GM23248 (cell line): ENCODE results near the gene NOL4L. TPM values are rescaled to one million over a fixed set of nuclear protein-coding genes. Genes with fewer than 3 reads are reported as not detected.

Source experiments
- DNase-seq: peaks from one replicate; pipeline ENCODE4 v3.0.0-alpha.2; 2015
- H2AFZ ChIP-seq: fragments of 200-600 bp; sonication (generic); 2 replicates; pipeline ENCODE4 v1.6.1; 2016; ENCODE audit warnings: antibody characterized with exemption
- H3F3A ChIP-seq: fragments of 200-600 bp; sonication (generic); 2 replicates; pipeline ENCODE4 v1.6.1; 2016; ENCODE audit warnings: mild to moderate bottlenecking, antibody characterized with exemption, mixed run types; ENCODE audit not compliant: insufficient read depth
- H3K27ac ChIP-seq: fragments of 200-600 bp; sonication (generic); 2 replicates; pipeline ENCODE4 v1.5.1; 2016; ENCODE audit warnings: mild to moderate bottlenecking
- H3K27me3 ChIP-seq: fragments of 200-600 bp; sonication (generic); replicated peaks from 2 replicates; pipeline ENCODE4 v1.6.1; 2016; ENCODE audit warnings: mild to moderate bottlenecking; ENCODE audit not compliant: insufficient read depth
- H3K36me3 ChIP-seq: fragments of 200-600 bp; sonication (generic); 2 replicates; pipeline ENCODE4 v1.6.1; 2016; ENCODE audit warnings: low read depth, mild to moderate bottlenecking
- H3K4me1 ChIP-seq: fragments of 200-600 bp; sonication (generic); 2 replicates; pipeline ENCODE4 v1.6.1; 2016; ENCODE audit warnings: mild to moderate bottlenecking; ENCODE audit not compliant: insufficient read depth
- H3K4me2 ChIP-seq: fragments of 200-600 bp; sonication (generic); one replicate; pipeline ENCODE4 v1.6.1; 2016; ENCODE audit warnings: mild to moderate bottlenecking; ENCODE audit not compliant: unreplicated experiment
- H3K4me3 ChIP-seq: fragments of 200-600 bp; sonication (generic); 2 replicates; pipeline ENCODE4 v1.5.1; 2016; ENCODE audit warnings: mild to moderate bottlenecking
- H3K79me2 ChIP-seq: fragments of 200-600 bp; sonication (generic); 2 replicates; pipeline ENCODE4 v1.6.1; 2016; ENCODE audit warnings: mild to moderate bottlenecking; ENCODE audit not compliant: insufficient read depth
- H3K9ac ChIP-seq: fragments of 200-600 bp; sonication (generic); 2 replicates; pipeline ENCODE4 v1.6.1; 2016; ENCODE audit warnings: mild to moderate bottlenecking
- H3K9me2 ChIP-seq: fragments of 200-600 bp; sonication (generic); 2 replicates; pipeline ENCODE4 v1.6.1; 2016; ENCODE audit warnings: mixed run types, mild to moderate bottlenecking, moderate library complexity; ENCODE audit not compliant: insufficient read depth
- H3K9me3 ChIP-seq: fragments of 200-600 bp; sonication (generic); one replicate; pipeline ENCODE4 v1.6.1; 2017; ENCODE audit warnings: low read depth
- H4K20me1 ChIP-seq: fragments of 200-600 bp; sonication (generic); 2 replicates; pipeline ENCODE4 v1.6.0; 2016; ENCODE audit not compliant: insufficient read depth
- EZH2 ChIP-seq: fragments of 200-600 bp; sonication (generic); IDR thresholded peaks from 2 replicates; pipeline ENCODE4 v1.6.1; 2018; ENCODE audit warnings: antibody characterized with exemption, mild to moderate bottlenecking; ENCODE audit not compliant: insufficient read depth, poor library complexity, severe bottlenecking
- EZH2phosphoT487 ChIP-seq: fragments of 200-600 bp; sonication (generic); IDR thresholded peaks from 2 replicates; pipeline ENCODE4 v1.6.1; 2018; ENCODE audit warnings: antibody characterized with exemption, moderate library complexity, mild to moderate bottlenecking, low read depth; ENCODE audit not compliant: insufficient read depth
- WGBS, 2 experiments: methylation state at CpG; one replicate each; pipeline ENCODE4 v1.1.6; 2015 to 2017; ENCODE audit warnings: low lambda C conversion rate in 2 of 2, low coverage in 1 of 2; ENCODE audit errors: missing lambda C conversion rate in 2 of 2; 5-methylcytosine and 5-hydroxymethylcytosine counted together
- in situ Hi-C: fragments of 300-500 bp; cut with MboI; formaldehyde crosslinking; loops from 2 replicates; pipeline ENCODE4 v1.15.0; 2020
- polyA plus RNA-seq: library from polyadenylated mRNA; unstranded; fragments of >200 nt; fragmentation: Nextera tagmentation; extraction: Ambion mirVana; gene quantifications from 2 replicates; pipeline ENCODE4 v1.2.1, GENCODE V29; 2016
- total RNA-seq: library from RNA; depleted of rRNA; stranded (reverse); fragments of >200 nt; shearing (Covaris generic); gene quantifications from 2 replicates; pipeline ENCODE4 v1.2.3, GENCODE V29; 2014

The NOL4L gene
- total and polyA plus RNA-seq, 2 experiments from 2014 or later: 5.2 to 7.9 TPM

DNA sequence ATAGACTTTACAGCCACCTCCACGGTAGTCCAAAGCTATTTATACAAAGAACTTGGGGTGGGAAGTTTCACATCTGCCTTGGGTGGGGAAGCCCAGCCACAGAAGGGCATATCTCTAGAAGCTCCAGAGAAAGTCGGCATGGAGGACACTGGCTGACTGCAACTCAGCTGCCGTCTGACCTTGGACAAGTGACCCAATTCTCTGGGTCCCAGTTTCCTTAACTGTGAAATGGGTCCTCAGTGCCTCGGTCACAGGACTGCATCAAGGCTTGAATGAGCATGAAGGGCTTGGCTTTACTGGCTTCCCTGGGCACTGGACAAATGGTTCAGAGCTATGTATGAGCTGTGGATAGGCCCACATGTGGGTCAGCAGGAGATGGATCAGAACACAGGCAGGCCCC, 58.6 kb downstream of the NOL4L start:
- no peak for DNase-seq
- H3K79me2 ChIP-seq: no peaks in the 10 kb centered on the region
- no peak overlapping the region for H3K9ac ChIP-seq
- no peaks in the 10 kb centered on the region for H4K20me1 ChIP-seq
- no peak overlapping the region for H3K4me2 ChIP-seq
- H3K27me3 ChIP-seq: no peaks in the 10 kb centered on the region
- WGBS, 2 experiments: 93% methylated on average over 4 of the region's 4 CpGs
- H3K4me3 ChIP-seq: no peak overlapping the region
- in situ Hi-C loops: loop anchor here (25.0 kb wide), 1 partner anchor 261 kb away; no protein-coding TSS in a partner anchor
- no peaks in the 10 kb centered on the region for H3K9me3 ChIP-seq
- H3F3A ChIP-seq: no peaks in the 10 kb centered on the region
- no peaks in the 10 kb centered on the region for H3K36me3 ChIP-seq
- H3K27ac ChIP-seq: no peak overlapping the region
- no peaks in the 10 kb centered on the region for H3K9me2 ChIP-seq
- no peak overlapping the region for H2AFZ ChIP-seq
- no peak for TF ChIP-seq EZH2
- TF ChIP-seq EZH2phosphoT487: no peak
- H3K4me1 ChIP-seq: no peaks in the 10 kb centered on the region

DNA sequence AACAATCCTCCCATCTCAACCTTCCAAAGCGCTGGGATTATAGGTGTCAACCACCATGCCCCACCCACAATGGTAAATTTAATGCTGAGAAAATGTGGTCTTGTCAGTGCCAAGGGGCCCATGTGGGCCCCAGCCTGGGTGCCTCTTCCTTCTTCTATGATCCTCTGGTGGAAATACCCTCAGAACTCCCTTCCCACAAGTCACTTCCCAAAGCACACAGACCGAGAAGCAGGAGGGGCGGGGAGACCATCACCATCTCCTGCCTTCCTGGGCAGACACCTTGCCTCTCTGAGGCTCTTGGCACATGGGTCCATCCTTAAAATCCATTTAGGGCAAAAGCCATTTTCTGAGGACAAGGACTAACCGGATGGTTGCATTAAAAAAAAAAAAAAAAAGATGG, 59.0 kb downstream of the NOL4L start:
- H3K4me2 ChIP-seq: no peak overlapping the region
- no peaks in the 10 kb centered on the region for H3F3A ChIP-seq
- TF ChIP-seq EZH2phosphoT487: no peak
- H2AFZ ChIP-seq: no peak overlapping the region
- no peak overlapping the region for H3K9ac ChIP-seq
- no peaks in the 10 kb centered on the region for H3K4me1 ChIP-seq
- WGBS, 2 experiments: 93 to 96% methylated on average over 4 of the region's 4 CpGs
- no peak overlapping the region for H3K4me3 ChIP-seq
- H4K20me1 ChIP-seq: no peaks in the 10 kb centered on the region
- H3K9me2 ChIP-seq: no peaks in the 10 kb centered on the region
- no peak for DNase-seq
- no peak overlapping the region for H3K27ac ChIP-seq
- in situ Hi-C loops: loop anchor here (25.0 kb wide), 1 partner anchor 261 kb away; no protein-coding TSS in a partner anchor
- no peaks in the 10 kb centered on the region for H3K79me2 ChIP-seq
- no peaks in the 10 kb centered on the region for H3K36me3 ChIP-seq
- no peaks in the 10 kb centered on the region for H3K9me3 ChIP-seq
- H3K27me3 ChIP-seq: no peaks in the 10 kb centered on the region

DNA sequence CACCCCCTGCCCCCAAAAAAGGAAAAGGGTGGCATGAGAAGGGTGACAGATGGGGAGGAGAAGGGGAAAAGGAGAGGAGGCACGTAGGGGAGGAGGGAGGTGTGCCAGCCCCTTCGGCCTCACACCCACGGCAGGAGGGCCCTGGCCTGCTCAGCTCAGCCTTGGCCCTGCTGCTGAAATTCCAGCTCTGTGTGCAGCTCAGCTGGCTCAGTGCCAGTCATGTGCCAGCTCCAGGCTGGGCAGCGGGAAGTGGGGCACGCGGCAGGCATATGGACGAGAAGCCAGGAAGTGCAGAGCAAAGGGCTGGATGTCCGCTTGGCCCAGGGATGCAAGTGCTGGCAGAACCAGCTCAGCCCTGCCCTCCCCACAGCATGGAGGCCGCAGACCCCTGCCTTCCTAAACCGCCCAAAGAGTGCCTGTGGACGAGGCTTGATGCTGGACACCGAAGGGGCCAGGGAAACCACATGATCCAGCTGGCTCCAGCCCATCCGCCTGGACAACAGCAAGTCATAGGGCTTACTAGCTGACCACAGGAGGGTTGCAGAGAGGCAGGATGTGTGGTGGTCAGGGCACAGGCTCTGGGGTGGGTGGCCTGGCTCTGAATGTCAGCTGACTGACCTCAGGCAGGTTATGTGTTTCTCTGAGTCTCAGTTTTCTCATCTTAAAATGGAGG, 60.2 kb downstream of the NOL4L start:
- in situ Hi-C loops: loop anchor here (25.0 kb wide), 1 partner anchor 262 kb away; no protein-coding TSS in a partner anchor
- H3K27ac ChIP-seq: no peak overlapping the region
- no peaks in the 10 kb centered on the region for H3F3A ChIP-seq
- DNase-seq: no peak
- 79 to 82% methylated on average over 13 of the region's 13 CpGs for WGBS, 2 experiments
- H3K4me3 ChIP-seq: no peak overlapping the region
- H3K9ac ChIP-seq: no peak overlapping the region
- no peaks in the 10 kb centered on the region for H3K27me3 ChIP-seq
- no peak overlapping the region for H2AFZ ChIP-seq
- no peaks in the 10 kb centered on the region for H4K20me1 ChIP-seq
- no peaks in the 10 kb centered on the region for H3K79me2 ChIP-seq
- no peaks in the 10 kb centered on the region for H3K9me3 ChIP-seq
- H3K4me2 ChIP-seq: no peak overlapping the region
- TF ChIP-seq EZH2phosphoT487 (no peak), EZH2 (no peak)
- no peaks in the 10 kb centered on the region for H3K4me1 ChIP-seq
- H3K9me2 ChIP-seq: no peaks in the 10 kb centered on the region
- no peaks in the 10 kb centered on the region for H3K36me3 ChIP-seq

DNA sequence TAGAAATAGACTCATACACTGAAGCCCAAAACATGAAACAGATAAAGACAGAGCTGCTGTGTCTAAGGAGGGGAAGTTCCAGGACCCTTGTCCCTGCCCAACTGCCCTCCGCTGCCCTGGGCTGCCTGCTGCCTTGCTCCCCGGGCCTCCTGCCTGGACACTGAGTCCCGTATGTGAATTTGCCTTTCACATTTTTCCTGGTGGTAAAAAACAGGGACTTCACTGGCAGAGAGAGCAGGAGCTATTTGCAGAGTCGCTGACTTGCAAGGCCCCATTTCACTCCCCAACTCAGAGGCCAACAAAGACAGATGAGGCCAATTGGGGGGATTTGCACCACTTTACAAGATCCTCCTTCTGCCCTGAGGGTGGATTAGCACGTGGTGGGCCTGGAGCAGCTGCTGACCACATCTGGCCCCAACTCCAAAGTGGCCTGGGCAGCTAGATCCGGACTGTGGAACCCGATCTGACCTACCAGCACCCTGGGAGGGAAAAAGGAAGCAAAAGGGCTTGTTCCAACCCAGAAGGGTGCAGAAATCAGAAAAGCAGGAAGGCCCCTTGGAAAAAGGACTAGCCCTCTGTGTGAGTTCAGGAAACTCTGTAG, 61.4 kb downstream of the NOL4L start:
- H3K4me2 ChIP-seq: no peak overlapping the region
- H3K9ac ChIP-seq: no peak overlapping the region
- in situ Hi-C loops: no loop called here
- H3K9me3 ChIP-seq: no peaks in the 10 kb centered on the region
- no peaks in the 10 kb centered on the region for H3K36me3 ChIP-seq
- no peaks in the 10 kb centered on the region for H3K4me1 ChIP-seq
- no peaks in the 10 kb centered on the region for H3F3A ChIP-seq
- no peaks in the 10 kb centered on the region for H3K27me3 ChIP-seq
- no peaks in the 10 kb centered on the region for H3K79me2 ChIP-seq
- 75 to 79% methylated on average over 7 of the region's 7 CpGs for WGBS, 2 experiments
- H3K27ac ChIP-seq: no peak overlapping the region
- H3K9me2 ChIP-seq: no peaks in the 10 kb centered on the region
- H4K20me1 ChIP-seq: no peaks in the 10 kb centered on the region
- DNase-seq: no peak
- no peak overlapping the region for H2AFZ ChIP-seq
- H3K4me3 ChIP-seq: no peak overlapping the region
- no peak for TF ChIP-seq EZH2
- no peak for TF ChIP-seq EZH2phosphoT487
